Smooth muscle cell (in vitro differentiated cells): ENCODE measurements around the gene LRRN1. TPM values are rescaled to one million over a fixed set of nuclear protein-coding genes. Genes with fewer than 3 reads are reported as not detected.

Source experiments
- DNase-seq: peaks from one replicate; lab custom pipeline; 2025; ENCODE audit not compliant: unreplicated experiment; lab: John Stamatoyannopoulos, UW
- H2AFZ ChIP-seq: fragments of 200-600 bp; sonication (generic); 2 replicates; pipeline ENCODE4 v1.6.0; 2016; ENCODE audit warnings: antibody characterized with exemption, low read depth, mild to moderate bottlenecking
- H3F3A ChIP-seq: fragments of 200-600 bp; sonication (generic); 2 replicates; pipeline ENCODE4 v1.6.0; 2017; ENCODE audit warnings: antibody characterized with exemption, low read depth
- H3K27ac ChIP-seq: fragments of 200-600 bp; sonication (generic); 2 replicates; pipeline ENCODE4 v1.5.1; 2016; ENCODE audit warnings: low read depth, mild to moderate bottlenecking
- H3K27me3 ChIP-seq: fragments of 200-600 bp; sonication (generic); 2 replicates; pipeline ENCODE4 v1.6.1; 2016; ENCODE audit warnings: low read depth, mild to moderate bottlenecking
- H3K36me3 ChIP-seq: fragments of 200-600 bp; sonication (generic); 2 replicates; pipeline ENCODE4 v1.5.1; 2016; ENCODE audit warnings: low read depth
- H3K4me1 ChIP-seq: fragments of 200-600 bp; sonication (generic); 2 replicates; pipeline ENCODE4 v1.5.1; 2016; ENCODE audit warnings: low read depth
- H3K4me2 ChIP-seq: fragments of 200-600 bp; sonication (generic); 2 replicates; pipeline ENCODE4 v1.6.0; 2016; ENCODE audit warnings: mild to moderate bottlenecking
- H3K4me3 ChIP-seq: fragments of 200-600 bp; sonication (generic); 2 replicates; pipeline ENCODE4 v1.5.1; 2016; ENCODE audit warnings: mild to moderate bottlenecking
- H3K79me2 ChIP-seq: fragments of 200-600 bp; sonication (generic); 2 replicates; pipeline ENCODE4 v1.6.0; 2016; ENCODE audit warnings: low read depth, mild to moderate bottlenecking
- H3K9ac ChIP-seq: fragments of 200-600 bp; sonication (generic); 2 replicates; pipeline ENCODE4 v1.6.0; 2016; ENCODE audit warnings: low read depth
- H3K9me3 ChIP-seq: fragments of 200-600 bp; sonication (generic); replicated peaks from 2 replicates; pipeline ENCODE4 v1.5.1; 2016; ENCODE audit warnings: low read depth
- H4K20me1 ChIP-seq: fragments of 200-600 bp; sonication (generic); 2 replicates; pipeline ENCODE4 v1.6.0; 2016; ENCODE audit warnings: low read depth
- WGBS: methylation state at CpG from one replicate; pipeline ENCODE4 v1.1.7; 2016; ENCODE audit warnings: low lambda C conversion rate; 5-methylcytosine and 5-hydroxymethylcytosine counted together
- polyA plus RNA-seq: library from polyadenylated mRNA; unstranded; fragments of >200 nt; fragmentation: Nextera tagmentation; extraction: Ambion mirVana; gene quantifications from 2 replicates; pipeline ENCODE4 v1.2.1, GENCODE V29; 2016
- total RNA-seq: library from RNA; depleted of rRNA; stranded (reverse); fragments of >200 nt; gene quantifications from 2 replicates; pipeline ENCODE4 v1.2.3, GENCODE V29; 2014
- TF ChIP-seq, protein P1 (sequence below): fragments of 200-600 bp; sonication (generic); IDR thresholded peaks from 2 replicates; pipeline ENCODE4 v1.5.1; 2017; ENCODE audit warnings: borderline replicate concordance, mild to moderate bottlenecking, antibody characterized with exemption; ENCODE audit not compliant: insufficient read depth, poor library complexity, severe bottlenecking

The LRRN1 gene
- total and polyA plus RNA-seq, 2 experiments from 2014 or later, result 8.5 to 17.0 TPM

DNA sequence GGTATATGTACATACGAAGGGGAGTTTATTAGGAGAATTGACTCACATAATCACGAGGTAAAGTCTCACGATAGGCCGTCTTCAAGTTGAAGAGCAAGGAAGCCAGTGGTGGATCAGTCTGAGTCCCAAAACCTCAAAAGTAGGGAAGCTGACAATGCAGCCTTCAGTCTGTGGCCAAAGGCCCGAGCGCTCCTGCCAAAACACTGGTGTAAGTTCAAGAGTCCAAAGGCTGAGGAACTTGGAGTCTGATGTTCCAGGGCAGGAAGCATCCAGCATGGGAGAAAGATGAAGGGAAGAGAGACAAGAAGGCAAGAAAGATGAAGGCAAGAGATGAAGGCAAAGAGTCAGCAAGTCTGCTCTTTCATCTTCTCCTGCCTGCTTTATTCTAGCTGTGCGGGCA lies 16.8 kb upstream of the LRRN1 start:
- H3K27me3 ChIP-seq, result no peaks in the 10 kb centered on the region
- H4K20me1 ChIP-seq, result no peaks in the 10 kb centered on the region
- DNase-seq, result no peak
- H3K4me1 ChIP-seq, result no peaks in the 10 kb centered on the region
- H3K79me2 ChIP-seq, result no peaks in the 10 kb centered on the region
- H3K36me3 ChIP-seq, result no peaks in the 10 kb centered on the region
- H3F3A ChIP-seq, result no peaks in the 10 kb centered on the region
- TF ChIP-seq, protein P1, sequence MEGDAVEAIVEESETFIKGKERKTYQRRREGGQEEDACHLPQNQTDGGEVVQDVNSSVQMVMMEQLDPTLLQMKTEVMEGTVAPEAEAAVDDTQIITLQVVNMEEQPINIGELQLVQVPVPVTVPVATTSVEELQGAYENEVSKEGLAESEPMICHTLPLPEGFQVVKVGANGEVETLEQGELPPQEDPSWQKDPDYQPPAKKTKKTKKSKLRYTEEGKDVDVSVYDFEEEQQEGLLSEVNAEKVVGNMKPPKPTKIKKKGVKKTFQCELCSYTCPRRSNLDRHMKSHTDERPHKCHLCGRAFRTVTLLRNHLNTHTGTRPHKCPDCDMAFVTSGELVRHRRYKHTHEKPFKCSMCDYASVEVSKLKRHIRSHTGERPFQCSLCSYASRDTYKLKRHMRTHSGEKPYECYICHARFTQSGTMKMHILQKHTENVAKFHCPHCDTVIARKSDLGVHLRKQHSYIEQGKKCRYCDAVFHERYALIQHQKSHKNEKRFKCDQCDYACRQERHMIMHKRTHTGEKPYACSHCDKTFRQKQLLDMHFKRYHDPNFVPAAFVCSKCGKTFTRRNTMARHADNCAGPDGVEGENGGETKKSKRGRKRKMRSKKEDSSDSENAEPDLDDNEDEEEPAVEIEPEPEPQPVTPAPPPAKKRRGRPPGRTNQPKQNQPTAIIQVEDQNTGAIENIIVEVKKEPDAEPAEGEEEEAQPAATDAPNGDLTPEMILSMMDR, result no peak
- WGBS, result 74% methylated on average over 7 of the region's 7 CpGs
- no peak overlapping the region for H3K4me2 ChIP-seq
- no peak overlapping the region for H3K9ac ChIP-seq
- H3K4me3 ChIP-seq, result no peak overlapping the region
- H3K27ac ChIP-seq, result no peak overlapping the region
- no peaks in the 10 kb centered on the region for H3K9me3 ChIP-seq
- no peak overlapping the region for H2AFZ ChIP-seq

DNA sequence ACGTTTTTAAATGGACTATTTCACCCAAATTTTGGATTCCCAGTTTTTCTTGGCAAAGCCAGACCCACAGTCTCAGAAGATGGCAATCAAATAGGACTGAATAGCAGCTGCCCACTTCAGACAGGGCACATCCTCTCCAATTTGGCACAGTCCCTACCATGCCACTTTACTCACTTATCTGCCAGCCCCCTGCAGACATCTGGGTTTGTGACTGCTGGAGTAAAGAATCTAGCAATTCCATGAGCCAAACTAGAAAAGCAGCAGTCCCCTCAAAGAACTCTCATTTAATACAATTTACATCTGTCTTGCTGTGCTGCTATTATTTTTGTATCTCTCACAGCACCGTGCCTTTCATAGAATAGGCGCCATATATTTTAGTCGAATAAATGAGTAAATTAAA lies 16.0 kb upstream of the LRRN1 start:
- Histone ChIP-seq H4K20me1 (no peaks in the 10 kb centered on the region), H2AFZ (no peak overlapping the region), H3K79me2 (no peaks in the 10 kb centered on the region), H3K4me1 (no peaks in the 10 kb centered on the region), H3F3A (no peaks in the 10 kb centered on the region), H3K36me3 (no peaks in the 10 kb centered on the region), H3K27ac (no peak overlapping the region), H3K4me3 (no peak overlapping the region), H3K4me2 (no peak overlapping the region), H3K9me3 (no peaks in the 10 kb centered on the region), H3K9ac (no peak overlapping the region), H3K27me3 (no peaks in the 10 kb centered on the region)
- no peak for DNase-seq
- TF ChIP-seq, protein P1, result no peak
- 87% methylated on average over 4 of the region's 4 CpGs for WGBS

DNA sequence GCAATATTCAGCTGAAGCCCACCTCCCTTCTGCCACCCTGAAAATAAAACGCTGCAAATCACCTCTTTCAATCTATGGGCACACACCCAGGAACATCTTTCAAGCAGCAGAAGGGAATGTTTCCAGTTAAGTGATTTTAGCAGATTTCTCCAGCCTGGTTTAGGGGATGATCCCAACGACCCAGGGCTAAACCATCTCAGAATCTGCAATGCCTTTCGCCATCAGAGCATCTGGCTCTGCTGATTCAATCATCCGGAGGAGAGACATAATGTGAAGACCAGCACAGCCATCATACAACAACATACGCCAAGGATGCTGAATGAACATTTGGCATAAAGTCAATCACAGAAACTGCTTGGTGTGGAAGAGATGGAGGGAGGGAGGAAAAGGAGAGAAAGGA lies 15.5 kb upstream of the LRRN1 start:
- Histone ChIP-seq H3K27ac (no peak overlapping the region), H3K9ac (no peak overlapping the region), H3K4me2 (no peak overlapping the region), H3K27me3 (no peaks in the 10 kb centered on the region), H3K4me1 (no peaks in the 10 kb centered on the region), H3K36me3 (no peaks in the 10 kb centered on the region), H3F3A (no peaks in the 10 kb centered on the region), H3K79me2 (no peaks in the 10 kb centered on the region), H3K4me3 (no peak overlapping the region), H2AFZ (no peak overlapping the region), H4K20me1 (no peaks in the 10 kb centered on the region), H3K9me3 (no peaks in the 10 kb centered on the region)
- WGBS, result 84% methylated on average over 5 of the region's 5 CpGs
- no peak for DNase-seq
- TF ChIP-seq, protein P1, result no peak

DNA sequence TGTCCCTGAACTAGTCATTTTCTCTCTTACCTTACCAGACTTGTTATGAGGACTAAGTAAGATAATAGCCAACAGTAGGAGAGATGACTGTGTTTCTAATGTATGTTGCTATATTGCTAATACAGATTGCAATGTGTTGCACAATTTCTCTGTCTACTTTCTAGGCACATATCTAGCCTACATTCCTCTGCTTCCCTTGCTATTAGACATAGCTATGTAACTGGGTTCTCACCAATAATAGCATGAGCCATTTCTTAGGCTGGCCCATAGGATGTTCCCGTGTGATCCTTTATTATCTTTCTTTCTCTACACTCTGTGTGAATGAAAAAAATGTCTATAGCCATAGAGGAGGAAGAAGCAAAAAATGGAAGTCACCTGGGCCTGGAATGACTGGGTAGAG lies 6.8 kb upstream of the LRRN1 start:
- Histone ChIP-seq H3K36me3 (no peaks in the 10 kb centered on the region), H3K27ac (no peak overlapping the region), H3K4me3 (no peak overlapping the region), H3F3A (no peaks in the 10 kb centered on the region), H3K4me2 (no peak overlapping the region), H3K9ac (no peak overlapping the region), H3K9me3 (no peaks in the 10 kb centered on the region), H3K27me3 (no peaks in the 10 kb centered on the region), H3K79me2 (no peaks in the 10 kb centered on the region), H3K4me1 (no peaks in the 10 kb centered on the region), H2AFZ (no peak overlapping the region), H4K20me1 (no peaks in the 10 kb centered on the region)
- 82% methylated on average over 1 of the region's 1 CpG for WGBS
- TF ChIP-seq, protein P1, result no peak
- no peak for DNase-seq
